ENCODE data around the gene RCBTB2.

DNA sequence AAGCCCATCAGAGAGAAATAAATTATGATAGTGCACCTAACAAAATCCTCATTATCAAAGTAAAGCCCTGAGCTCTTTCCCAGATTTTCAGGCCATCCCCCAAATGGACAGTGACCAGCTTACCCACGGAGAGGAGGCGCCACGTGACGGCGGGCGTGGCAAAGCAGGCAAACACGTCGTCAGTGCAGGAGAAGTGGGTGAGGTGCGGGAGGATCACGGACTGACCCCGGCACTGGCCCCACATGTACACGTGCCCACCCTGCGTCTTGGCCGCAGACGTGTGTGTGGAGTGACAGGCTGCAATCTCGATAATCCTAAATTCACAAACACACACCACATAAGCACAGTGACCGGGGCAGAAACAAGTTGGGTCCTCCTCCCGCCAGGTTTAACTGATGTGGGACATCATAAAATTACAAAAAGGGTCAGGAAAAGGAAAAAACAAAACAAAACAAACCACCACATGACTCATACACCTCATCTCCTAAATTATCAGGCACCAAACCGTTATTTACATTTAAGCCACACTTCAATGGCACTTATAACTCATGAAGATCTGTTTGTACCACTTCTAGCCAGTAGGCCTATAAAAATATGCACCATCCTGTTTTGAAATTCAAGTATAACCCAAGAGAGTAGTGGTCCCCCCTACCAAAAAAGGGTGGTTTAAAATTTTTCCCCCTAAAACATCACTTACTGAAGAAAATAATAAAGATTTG is 30.1 kb downstream of the RCBTB2 start:
- no peak for TF ChIP-seq POLR2A (IDR thresholded peaks at IDR 0.05)
- TF ChIP-seq, protein P1, sequence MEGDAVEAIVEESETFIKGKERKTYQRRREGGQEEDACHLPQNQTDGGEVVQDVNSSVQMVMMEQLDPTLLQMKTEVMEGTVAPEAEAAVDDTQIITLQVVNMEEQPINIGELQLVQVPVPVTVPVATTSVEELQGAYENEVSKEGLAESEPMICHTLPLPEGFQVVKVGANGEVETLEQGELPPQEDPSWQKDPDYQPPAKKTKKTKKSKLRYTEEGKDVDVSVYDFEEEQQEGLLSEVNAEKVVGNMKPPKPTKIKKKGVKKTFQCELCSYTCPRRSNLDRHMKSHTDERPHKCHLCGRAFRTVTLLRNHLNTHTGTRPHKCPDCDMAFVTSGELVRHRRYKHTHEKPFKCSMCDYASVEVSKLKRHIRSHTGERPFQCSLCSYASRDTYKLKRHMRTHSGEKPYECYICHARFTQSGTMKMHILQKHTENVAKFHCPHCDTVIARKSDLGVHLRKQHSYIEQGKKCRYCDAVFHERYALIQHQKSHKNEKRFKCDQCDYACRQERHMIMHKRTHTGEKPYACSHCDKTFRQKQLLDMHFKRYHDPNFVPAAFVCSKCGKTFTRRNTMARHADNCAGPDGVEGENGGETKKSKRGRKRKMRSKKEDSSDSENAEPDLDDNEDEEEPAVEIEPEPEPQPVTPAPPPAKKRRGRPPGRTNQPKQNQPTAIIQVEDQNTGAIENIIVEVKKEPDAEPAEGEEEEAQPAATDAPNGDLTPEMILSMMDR (IDR thresholded peaks at IDR 0.05) = no peak
